ENCODE measurements around the gene PC.
"Not testable (repeated sequence)": the region's sequence is repeated elsewhere in the genome, so short reads cannot be mapped to it uniquely, and the experiment has no call there.

PC gene, protein sequence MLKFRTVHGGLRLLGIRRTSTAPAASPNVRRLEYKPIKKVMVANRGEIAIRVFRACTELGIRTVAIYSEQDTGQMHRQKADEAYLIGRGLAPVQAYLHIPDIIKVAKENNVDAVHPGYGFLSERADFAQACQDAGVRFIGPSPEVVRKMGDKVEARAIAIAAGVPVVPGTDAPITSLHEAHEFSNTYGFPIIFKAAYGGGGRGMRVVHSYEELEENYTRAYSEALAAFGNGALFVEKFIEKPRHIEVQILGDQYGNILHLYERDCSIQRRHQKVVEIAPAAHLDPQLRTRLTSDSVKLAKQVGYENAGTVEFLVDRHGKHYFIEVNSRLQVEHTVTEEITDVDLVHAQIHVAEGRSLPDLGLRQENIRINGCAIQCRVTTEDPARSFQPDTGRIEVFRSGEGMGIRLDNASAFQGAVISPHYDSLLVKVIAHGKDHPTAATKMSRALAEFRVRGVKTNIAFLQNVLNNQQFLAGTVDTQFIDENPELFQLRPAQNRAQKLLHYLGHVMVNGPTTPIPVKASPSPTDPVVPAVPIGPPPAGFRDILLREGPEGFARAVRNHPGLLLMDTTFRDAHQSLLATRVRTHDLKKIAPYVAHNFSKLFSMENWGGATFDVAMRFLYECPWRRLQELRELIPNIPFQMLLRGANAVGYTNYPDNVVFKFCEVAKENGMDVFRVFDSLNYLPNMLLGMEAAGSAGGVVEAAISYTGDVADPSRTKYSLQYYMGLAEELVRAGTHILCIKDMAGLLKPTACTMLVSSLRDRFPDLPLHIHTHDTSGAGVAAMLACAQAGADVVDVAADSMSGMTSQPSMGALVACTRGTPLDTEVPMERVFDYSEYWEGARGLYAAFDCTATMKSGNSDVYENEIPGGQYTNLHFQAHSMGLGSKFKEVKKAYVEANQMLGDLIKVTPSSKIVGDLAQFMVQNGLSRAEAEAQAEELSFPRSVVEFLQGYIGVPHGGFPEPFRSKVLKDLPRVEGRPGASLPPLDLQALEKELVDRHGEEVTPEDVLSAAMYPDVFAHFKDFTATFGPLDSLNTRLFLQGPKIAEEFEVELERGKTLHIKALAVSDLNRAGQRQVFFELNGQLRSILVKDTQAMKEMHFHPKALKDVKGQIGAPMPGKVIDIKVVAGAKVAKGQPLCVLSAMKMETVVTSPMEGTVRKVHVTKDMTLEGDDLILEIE

DNA sequence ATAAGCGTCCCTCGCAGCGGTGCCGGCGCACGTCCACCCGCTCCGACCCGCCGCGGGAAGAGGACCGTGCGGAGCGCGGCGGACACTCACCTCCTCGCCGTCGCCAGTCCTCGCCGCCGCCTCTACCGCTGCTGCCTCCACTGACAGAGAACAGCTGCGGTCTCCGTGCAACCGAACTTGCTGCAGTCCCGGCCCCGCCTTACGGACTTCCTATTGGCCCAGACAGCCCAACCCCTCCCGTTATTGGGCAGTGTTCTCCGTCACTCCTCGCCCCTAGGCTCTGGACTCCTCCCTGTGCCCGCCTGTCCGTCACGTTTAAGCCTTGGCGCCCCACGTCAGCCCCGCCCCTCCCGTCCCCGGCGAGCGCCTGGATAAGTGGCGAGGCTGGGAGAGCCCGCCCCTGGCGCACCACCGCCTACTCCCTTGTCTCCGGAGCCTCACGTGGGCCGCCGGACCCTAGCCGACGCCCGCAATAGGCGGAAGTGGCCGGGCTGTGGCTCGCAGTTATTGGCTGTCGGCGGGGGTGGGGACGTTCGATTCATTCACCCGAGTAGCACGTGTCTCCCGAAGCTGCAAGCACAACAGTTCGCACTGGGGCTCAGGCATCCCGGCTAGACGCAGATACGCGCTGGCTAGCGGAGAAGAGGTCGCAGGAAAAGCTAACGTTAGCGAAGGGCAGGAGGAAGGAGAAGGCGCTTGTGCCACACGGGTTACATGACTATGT, at the start of gene PC:
TSS of gene PC (minus strand) at position 152 of the 724 bp plus-strand sequence. CDS start 86,224 bp downstream, outside the sequence.
- TF ChIP-seq, protein P1, sequence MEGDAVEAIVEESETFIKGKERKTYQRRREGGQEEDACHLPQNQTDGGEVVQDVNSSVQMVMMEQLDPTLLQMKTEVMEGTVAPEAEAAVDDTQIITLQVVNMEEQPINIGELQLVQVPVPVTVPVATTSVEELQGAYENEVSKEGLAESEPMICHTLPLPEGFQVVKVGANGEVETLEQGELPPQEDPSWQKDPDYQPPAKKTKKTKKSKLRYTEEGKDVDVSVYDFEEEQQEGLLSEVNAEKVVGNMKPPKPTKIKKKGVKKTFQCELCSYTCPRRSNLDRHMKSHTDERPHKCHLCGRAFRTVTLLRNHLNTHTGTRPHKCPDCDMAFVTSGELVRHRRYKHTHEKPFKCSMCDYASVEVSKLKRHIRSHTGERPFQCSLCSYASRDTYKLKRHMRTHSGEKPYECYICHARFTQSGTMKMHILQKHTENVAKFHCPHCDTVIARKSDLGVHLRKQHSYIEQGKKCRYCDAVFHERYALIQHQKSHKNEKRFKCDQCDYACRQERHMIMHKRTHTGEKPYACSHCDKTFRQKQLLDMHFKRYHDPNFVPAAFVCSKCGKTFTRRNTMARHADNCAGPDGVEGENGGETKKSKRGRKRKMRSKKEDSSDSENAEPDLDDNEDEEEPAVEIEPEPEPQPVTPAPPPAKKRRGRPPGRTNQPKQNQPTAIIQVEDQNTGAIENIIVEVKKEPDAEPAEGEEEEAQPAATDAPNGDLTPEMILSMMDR (IDR thresholded peaks at IDR 0.05; ENCODE audit: extremely low read depth, missing control alignments): no peak
- DNase-seq (ENCODE audit: low spot score): peak; percentile 97

DNA sequence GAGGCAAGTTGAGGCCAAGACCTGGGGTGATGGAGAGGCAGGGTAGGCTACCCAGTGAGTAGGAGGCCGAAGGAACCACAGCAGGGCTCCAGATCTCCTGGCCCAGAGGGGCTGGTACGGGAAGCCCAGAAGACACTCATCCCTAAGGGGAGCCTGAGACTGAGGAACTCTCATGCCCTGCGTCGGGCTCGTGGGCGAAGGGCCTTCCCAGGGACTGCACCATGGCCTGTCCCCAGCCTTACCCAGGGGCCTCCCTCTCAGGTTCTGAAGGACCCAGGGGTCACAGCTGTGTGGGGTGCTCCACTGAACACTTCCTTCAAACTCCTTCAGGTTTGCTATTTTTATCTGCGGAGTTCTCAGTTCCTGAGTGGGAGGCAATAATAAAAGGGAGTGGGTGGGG, 48.9 kb upstream of the PC start:
- TF ChIP-seq, protein P1 (IDR thresholded peaks at IDR 0.05; ENCODE audit: extremely low read depth, missing control alignments): no peak
- DNase-seq (ENCODE audit: low spot score): no peak

DNA sequence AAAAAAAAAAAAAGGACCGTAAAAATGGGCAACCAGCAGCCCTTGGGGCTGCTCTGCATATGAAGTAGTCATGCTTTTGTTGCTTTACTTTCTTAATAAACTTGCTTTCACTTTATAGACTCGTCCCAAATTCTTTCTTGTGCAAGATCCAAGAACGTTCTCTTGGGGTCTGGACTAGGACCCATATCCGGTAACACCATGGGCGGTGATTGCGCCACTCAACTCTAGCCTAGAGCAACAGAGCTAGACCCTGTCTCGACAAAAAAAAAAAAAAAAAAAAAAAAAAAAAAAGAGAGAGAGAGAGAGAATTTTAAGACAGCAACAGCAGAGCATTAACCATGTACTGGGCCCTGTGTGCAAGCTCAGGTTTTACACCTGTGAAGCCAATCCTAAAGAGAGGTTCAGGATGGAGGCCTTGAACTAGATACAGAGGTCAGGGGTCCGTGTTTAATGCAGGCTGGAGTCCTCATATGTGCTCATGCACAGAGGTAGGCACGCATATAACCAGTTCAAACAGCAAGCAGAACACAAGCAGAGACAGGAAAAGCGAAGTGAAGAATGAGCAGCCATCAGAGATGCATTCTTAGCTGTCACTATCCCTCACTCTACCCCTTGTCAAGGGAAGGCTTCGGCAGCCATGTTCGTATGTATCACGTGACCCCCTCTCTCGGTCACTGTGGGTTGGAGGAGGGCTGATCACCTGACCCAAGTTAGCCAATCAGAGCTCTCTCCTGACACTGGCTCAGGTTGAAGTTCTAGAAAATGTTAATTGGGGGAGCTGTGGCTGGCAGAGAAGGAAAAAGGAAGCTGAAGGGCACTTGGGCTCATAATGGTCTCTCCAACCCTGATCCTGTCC, 48.1 kb upstream of the PC start:
- TF ChIP-seq, protein P1 (IDR thresholded peaks at IDR 0.05; ENCODE audit: extremely low read depth, missing control alignments): no peak
- DNase-seq (ENCODE audit: low spot score): no peak

DNA sequence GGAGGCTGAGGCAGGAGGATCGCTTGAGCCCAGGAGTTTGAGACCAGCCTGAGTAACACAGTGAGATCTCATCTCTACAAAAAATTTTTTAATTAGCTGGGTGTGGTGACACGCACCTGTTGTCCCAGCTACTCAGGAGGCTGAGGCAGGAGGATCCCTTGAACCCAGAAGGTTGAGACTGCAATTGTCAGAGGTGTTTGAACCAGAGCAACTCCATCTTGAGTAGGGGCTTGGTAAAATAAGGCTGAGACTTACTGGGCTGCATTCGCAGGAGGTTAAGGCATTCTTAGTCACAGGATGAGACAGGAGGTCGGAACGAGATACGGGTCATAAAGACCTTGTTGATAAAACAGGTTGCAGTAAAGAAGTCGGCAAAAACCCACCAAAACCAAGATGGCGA, 47.0 kb upstream of the PC start:
- DNase-seq (ENCODE audit: low spot score): not testable (repeated sequence)

DNA sequence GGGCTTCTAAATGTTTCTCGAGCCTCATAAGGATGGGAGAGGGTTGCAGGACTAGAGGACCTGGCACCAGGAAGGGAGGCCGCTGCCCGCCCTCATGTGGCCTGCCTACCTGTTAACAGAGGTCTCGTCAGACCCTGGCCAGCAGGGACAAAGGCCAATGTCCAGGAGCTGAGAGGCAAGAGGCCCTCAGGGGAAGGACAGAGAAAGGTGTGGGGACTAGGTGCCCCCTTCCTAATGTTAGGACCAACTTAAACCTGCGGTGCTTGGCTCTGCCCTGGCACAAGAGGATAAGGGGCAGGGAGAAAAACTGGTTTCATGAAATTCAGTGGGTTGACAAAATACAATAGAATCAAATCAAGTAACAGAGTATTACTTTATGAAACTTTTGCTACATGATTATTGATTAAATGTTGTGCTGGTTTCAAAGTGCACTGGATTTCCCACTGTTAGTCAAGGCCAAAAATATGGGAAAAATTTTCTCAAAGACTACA, 44.8 kb upstream of the PC start:
- TF ChIP-seq, protein P1 (IDR thresholded peaks at IDR 0.05; ENCODE audit: extremely low read depth, missing control alignments): no peak
- DNase-seq (ENCODE audit: low spot score): no peak

DNA sequence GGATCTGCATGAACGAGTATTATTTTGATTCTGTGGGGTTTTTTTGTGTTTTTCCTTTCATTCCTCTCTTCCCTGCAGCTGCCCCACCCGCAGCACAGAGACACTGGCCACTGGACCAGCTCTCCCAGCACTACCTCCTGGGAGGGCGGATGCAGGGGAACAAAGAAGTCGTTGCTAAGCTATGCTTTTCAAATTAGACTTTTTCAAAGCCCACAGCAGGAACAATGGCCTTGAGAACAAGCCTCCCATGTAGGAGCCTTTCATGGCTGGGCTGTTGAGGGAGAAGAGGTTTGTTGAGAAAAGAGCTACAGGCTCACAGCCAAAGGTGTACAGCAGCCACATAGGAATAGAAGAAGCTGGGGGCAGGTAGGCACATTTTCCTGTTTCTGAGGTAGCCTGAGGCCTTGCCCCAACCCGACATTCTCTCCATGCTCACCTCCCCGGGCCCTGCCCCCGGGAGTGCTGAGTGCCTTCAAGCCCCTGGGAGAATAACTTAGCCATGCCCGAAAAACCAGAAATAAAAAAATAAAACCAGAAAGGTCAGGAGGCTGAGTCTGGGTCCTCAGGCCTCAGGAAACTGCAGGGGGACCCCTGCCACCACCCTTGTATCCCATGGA, 44.2 kb upstream of the PC start:
- no peak for DNase-seq (ENCODE audit: low spot score)
- TF ChIP-seq, protein P1 (IDR thresholded peaks at IDR 0.05; ENCODE audit: extremely low read depth, missing control alignments): no peak

Data from GM20000 (cell line).